ENCODE measurements around the gene FOXB2.

The FOXB2 gene

GRCh38 chr9:77019926-77020412 is 514 bp downstream of the FOXB2 start:
- no peak for DNase-seq (ENCODE audit: low read depth)
- H3K4me3 ChIP-seq (ENCODE audit: control insufficient read depth, low read depth, low read length) = no peak overlapping the region
- no peak for TF ChIP-seq CTCF (IDR thresholded peaks at IDR 0.05; ENCODE audit: control insufficient read depth, insufficient read depth, low read depth, low read length, missing control alignments)

GRCh38 chr9:77020413-77021290 is 1.2 kb downstream of the FOXB2 start:
- TF ChIP-seq CTCF (IDR thresholded peaks at IDR 0.05; ENCODE audit: control insufficient read depth, insufficient read depth, low read depth, low read length, missing control alignments) = no peak
- DNase-seq (ENCODE audit: low read depth) = no peak
- H3K4me3 ChIP-seq (ENCODE audit: control insufficient read depth, low read depth, low read length) = no peak overlapping the region

DNA sequence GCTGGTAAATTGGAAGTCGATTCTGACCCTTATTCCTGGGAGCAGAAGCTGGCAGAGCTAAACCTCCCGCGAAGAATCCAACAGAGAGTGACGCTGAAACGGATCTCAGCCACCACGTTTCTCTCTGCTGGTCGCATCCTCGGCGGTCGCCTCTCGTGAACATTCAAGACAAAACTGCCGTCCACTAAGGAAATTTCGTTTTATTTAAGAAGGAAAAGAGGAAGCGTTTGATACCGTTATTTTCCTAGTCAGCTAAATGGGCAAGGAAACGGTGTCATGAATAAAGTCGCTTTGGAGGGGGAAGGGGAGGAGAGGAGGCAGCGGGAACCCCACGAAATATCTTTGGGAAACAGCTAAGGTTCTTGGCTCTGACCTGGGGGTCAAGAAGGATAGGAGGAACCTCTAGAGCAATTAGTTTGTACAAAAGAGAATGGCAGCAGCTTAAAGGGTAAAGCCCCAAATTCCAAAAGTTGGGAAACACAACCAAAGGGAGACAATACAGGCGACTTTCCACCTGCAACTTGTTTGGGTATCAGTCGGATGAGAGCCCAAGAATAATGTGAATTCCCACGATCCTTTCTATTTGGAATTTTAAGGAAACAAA is 1.9 kb downstream of the FOXB2 start:
- no peak for TF ChIP-seq CTCF (IDR thresholded peaks at IDR 0.05; ENCODE audit: control insufficient read depth, insufficient read depth, low read depth, low read length, missing control alignments)
- H3K4me3 ChIP-seq (ENCODE audit: control insufficient read depth, low read depth, low read length) = no peak overlapping the region
- no peak for DNase-seq (ENCODE audit: low read depth)

DNA sequence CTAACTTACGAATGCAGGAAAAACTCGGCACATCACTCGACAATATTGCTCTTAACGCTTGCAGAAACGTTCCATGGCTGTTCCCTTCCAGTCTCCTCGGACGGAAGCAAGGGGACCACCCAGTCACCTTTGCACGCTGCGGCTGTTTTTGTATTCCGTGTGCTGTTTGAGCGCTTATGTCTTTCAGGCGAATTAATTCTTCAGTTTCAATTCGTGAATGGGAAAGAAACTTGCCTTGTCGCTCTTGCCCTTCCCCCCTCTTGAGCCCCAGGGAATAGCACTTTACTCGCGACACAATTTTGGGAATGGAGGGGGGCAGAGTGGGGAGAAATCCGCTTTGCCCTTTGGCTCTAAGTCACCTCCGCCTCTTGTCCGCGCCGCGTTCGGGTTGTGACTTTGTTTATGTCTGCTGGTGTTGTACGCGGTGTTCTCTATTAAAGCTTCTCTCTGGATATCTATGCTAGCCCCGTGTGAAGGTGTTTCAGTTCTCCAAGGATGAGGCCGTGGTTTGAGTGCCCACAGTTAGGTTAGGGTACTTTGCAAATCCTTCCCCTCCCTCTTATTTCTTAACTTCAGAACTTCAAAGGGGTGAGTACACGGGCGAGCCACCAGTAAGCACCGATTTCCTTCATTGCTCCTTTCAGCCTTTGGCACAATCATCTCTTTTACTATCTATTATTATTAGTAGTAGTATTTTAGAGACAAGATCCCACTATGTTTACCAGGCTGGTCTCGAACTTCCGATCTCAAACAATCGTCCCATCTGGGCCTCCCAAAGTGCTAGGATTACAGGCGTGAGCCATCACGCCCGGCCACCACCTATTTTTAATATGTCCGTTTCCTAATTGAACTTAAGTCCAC is 2.7 kb downstream of the FOXB2 start:
- DNase-seq (ENCODE audit: low read depth) = no peak
- TF ChIP-seq CTCF (IDR thresholded peaks at IDR 0.05; ENCODE audit: control insufficient read depth, insufficient read depth, low read depth, low read length, missing control alignments) = no peak
- no peak overlapping the region for H3K4me3 ChIP-seq (ENCODE audit: control insufficient read depth, low read depth, low read length)

DNA sequence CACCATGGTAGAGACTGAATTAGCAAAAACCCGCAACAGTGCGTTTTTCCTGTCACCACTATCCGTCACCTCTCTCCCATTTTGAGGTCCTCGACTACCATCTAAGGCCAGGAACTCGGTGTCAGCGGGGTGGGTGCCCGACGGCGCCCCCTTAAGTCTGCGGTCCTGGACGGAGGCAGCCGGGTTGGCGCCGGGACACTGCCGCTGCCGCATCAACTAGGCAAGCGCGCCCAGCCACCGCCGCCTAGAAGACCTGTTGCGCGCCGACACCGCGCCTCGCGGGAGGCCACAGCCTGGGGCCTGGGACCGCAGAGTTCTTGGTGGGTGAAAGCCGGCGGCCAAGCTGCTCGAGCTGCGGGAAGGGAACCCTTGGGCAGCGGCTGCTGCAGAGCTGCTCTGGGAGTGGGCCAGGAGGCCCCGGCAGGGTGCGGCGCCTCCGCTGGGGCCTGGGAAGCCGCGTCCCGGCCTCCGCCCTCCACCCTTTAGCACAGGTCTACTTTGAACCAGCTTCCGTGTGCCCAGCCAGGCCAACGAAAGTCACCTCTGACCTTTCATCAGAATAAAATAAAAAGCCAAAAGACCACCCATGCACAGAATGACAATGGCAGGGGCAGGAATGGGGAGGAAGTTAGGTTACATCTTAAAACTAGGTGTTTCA is 3.5 kb downstream of the FOXB2 start:
- TF ChIP-seq CTCF (IDR thresholded peaks at IDR 0.05; ENCODE audit: control insufficient read depth, insufficient read depth, low read depth, low read length, missing control alignments) = no peak

GRCh38 chr9:77023726-77024125 is 4.3 kb downstream of the FOXB2 start:
- TF ChIP-seq CTCF (IDR thresholded peaks at IDR 0.05; ENCODE audit: control insufficient read depth, insufficient read depth, low read depth, low read length, missing control alignments) = no peak
- no peak for DNase-seq (ENCODE audit: low read depth)
- no peak overlapping the region for H3K4me3 ChIP-seq (ENCODE audit: control insufficient read depth, low read depth, low read length)

More for the DNA sequence above, 3.5 kb downstream of the FOXB2 start:
- no peak overlapping the region for H3K4me3 ChIP-seq (ENCODE audit: control insufficient read depth, low read depth, low read length)
- DNase-seq (ENCODE audit: low read depth) = no peak
